NCI-H1092 (cell line): Measurements from ENCODE around the gene PHF23.

Experiments used
- DNase-seq: peaks from one replicate; lab custom pipeline; 2025; lab: John Stamatoyannopoulos, UW

The PHF23 gene

DNA sequence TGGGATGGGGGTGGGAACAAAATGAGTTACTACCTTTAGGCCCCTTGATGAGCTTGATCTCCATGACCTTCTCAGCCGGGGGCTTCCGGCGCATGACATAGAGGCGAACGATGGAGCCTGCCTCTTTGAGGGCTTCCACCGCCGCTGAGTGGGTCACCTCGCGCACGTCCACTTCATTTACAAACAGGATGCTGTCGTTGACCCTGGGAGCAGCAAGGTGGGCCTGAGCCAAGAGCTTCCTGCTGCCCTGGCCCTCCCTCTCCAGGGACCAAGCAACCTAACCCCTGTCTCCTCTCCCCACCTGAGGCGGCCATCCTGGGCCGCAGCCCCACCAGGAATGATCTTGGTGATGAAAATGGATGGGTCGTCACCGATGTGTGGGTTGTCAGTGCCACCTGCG is 35.9 kb downstream of the PHF23 start:
- DNase-seq, result no peak

DNA sequence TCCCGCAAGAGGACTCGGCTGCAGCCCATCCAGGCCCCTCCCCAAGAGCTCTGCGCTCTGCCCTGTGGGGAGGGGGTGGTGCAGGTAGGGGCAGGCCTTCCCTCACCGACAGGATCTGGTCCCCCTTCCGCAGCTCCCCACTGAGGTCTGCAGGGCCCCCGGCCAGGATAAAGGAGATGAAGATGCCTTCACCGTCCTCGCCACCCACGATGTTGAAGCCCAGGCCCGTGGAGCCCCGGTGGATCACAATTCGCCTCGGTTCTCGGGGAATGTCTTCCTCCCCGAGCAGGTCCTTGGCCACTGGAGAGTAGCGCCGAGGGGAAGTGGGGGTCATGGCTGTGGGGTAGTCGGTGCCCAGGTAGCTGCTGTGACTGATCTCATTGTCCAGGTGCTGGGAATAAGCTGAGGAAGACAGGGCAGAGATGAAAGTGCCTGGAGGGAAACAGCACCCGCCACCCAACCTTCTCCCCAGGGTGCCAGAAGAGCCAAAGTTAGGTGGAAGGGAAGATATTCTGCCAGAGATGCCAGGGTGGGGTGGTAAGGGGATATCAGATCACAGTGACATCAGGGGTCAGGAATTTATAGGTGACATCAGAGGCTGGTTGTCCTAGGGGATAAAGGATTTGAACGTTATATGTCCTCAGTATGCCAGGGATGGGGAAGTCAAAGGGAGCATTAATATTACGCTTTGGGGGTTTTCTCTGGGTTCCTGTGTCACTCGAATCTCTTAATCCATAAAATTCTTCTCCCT is 42.4 kb downstream of the PHF23 start:
- no peak for DNase-seq

DNA sequence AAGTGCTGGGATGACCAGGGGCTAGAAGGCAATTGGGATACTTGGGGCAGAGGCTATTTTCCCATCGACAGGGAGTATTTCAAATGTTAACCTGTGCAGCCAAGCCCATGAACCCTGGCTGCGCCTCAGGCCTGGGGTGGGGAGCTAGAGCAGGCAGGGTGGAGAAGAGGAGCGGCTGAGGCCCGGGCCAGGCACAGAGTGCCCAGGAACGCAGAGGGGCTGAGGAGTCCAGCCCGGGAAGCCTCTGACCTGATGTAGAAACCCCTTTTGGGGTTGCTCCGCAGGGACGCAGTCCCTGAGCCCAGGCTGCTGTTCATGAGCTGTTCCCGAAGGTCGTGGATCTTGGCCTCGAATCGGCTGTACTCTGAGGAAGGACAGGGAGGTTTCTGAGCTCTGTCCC is 43.3 kb downstream of the PHF23 start:
- no peak for DNase-seq

DNA sequence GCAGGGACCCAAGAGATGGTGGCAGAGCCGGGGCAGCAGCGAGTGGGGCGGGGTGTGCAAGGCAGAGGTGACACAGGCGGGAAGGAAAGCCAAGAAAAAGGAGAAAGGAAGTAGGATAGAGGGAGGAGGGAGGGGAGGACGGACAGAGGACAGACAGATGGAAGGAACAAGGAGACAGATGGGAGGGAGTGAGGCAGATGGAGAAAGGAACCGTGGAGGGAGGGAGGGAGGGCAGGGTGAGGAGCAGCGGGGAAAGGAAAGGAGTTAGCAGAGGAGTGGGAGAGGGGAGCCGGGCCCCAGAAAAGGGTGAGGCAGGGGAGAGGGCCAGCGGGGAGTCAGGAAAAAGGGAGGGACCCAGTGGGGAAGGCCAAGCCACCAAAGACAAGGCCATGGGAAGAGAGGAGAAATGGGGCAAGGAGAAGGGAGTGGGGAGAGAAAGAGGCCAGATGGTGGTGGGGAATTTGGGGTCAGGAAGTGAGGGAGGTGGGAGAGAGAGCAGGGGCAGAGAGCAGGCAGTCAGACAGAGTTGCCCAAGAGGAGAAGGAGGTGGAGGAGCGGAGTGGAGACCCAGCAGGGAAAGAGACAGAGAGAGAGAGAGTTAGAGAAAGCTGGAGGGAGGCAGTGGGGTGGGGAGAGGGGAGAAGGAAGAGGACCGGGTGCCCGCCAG is 46.9 kb downstream of the PHF23 start:
- no peak for DNase-seq

DNA sequence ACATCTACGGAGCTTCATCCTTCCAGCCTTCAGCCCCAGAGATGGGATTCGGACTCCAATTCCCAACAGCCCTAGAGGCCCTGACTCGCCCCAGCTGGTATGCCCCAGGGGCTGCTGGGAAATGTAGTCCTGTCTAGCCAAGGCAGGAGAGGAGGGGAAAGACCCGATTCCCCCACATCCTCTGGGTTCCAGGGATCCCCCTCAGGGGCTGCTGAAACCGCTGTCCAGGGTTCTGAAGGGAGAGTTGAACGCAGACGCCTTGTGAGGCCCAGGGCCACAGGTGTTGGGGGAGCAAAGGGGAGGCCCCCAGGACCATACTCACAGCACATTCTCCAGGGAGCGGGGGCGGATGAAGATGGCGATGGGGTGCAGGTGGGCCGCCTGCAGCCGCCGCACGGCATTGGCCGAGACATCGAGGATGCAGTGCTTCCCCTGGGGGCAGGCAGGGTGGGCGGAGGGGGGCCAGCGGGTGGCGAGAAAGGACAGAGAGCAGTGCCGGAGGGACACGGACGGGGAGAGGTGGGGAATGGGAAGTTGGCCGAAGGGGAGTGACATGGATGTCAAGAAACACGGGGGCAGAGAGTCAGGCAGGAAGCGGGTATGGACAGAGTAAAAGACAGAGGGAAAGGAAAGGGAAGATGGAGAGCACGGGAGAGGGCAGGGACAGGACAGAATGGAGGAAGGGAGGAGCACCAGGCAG is 47.5 kb downstream of the PHF23 start:
- DNase-seq, result no peak

DNA sequence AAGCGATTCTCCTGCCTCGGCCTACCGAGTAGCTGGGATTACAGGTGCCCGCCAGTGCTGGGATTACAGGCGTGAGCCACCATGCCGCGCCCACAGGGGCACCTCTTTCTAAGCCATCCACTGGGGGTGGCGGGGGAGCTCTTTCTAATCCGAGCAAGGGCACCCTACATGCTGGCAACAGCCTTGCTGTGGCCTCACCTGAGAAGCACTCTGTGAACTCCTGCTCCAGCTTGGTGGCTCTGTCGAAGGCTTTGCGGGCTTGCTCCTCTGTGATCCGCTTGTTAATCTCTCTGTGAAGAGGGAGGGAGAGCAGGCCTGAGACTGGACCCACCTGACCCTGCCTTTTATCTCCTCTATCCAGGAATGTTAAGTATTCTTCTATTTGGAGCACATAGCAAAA is 48.2 kb downstream of the PHF23 start:
- no peak for DNase-seq

DNA sequence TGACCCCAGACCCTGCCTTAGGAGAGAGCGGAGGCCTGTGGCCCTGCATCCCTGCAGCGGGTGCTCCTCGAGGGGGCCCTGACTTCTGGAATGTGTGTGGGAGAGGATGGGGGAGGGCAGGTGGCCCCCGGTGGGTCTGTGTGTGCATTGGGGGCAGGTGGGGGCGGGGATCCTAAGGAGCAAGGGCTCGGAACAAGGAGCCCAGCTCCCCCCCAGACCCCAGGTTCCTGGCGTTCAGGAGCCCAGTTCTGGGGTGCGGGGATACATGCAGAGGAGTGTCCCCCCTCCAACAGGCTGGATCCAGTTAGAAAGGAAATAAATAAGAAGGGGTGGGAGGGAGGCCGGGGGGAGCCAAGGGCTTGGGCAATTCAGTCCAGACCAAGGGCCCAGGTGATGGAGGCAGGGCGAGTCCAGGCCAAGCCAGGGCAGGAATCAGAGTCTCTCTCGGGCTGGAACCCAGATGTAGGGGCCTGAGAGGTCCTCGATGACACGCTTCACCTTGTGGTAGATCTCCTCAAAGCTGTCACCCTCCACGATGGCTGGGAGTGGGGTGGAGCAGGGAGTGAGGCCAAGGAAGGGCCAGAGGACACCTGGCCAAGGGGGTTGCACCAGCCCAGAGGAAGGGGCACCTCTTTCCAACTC is 48.9 kb downstream of the PHF23 start:
- no peak for DNase-seq

DNA sequence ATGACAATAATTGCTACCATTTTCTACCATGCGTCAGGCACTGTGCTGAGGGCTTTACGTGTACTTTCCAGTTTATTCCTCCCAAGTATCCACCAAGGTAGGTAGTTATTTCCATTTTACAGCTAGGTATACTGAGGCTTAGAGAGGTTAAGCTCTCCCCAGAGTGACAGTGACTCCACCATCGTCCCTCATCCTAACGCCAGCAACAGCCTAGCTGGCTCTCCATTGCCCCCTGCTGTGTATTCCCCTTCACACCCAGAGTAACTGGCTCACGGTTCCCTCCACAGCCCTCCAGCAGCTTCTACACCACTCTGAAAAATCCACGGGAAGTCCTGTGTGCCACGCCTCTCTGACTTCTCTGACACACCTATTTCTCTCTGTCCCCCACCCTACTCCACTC is 53.0 kb downstream of the PHF23 start:
- no peak for DNase-seq
